Smooth muscle cell (in vitro differentiated cells): ENCODE data around the gene BABAM2. TPM values are rescaled to one million over a fixed set of nuclear protein-coding genes. Genes with fewer than 3 reads are reported as not detected.

ENCODE experiments used
- DNase-seq: peaks from one replicate; lab custom pipeline; 2025; ENCODE audit not compliant: unreplicated experiment; lab: John Stamatoyannopoulos, UW
- H2AFZ ChIP-seq: fragments of 200-600 bp; sonication (generic); 2 replicates; pipeline ENCODE4 v1.6.0; 2016; ENCODE audit warnings: antibody characterized with exemption, low read depth, mild to moderate bottlenecking
- H3F3A ChIP-seq: fragments of 200-600 bp; sonication (generic); 2 replicates; pipeline ENCODE4 v1.6.0; 2017; ENCODE audit warnings: antibody characterized with exemption, low read depth
- H3K27ac ChIP-seq: fragments of 200-600 bp; sonication (generic); 2 replicates; pipeline ENCODE4 v1.5.1; 2016; ENCODE audit warnings: low read depth, mild to moderate bottlenecking
- H3K27me3 ChIP-seq: fragments of 200-600 bp; sonication (generic); 2 replicates; pipeline ENCODE4 v1.6.1; 2016; ENCODE audit warnings: low read depth, mild to moderate bottlenecking
- H3K36me3 ChIP-seq: fragments of 200-600 bp; sonication (generic); 2 replicates; pipeline ENCODE4 v1.5.1; 2016; ENCODE audit warnings: low read depth
- H3K4me1 ChIP-seq: fragments of 200-600 bp; sonication (generic); 2 replicates; pipeline ENCODE4 v1.5.1; 2016; ENCODE audit warnings: low read depth
- H3K4me2 ChIP-seq: fragments of 200-600 bp; sonication (generic); 2 replicates; pipeline ENCODE4 v1.6.0; 2016; ENCODE audit warnings: mild to moderate bottlenecking
- H3K4me3 ChIP-seq: fragments of 200-600 bp; sonication (generic); 2 replicates; pipeline ENCODE4 v1.5.1; 2016; ENCODE audit warnings: mild to moderate bottlenecking
- H3K79me2 ChIP-seq: fragments of 200-600 bp; sonication (generic); 2 replicates; pipeline ENCODE4 v1.6.0; 2016; ENCODE audit warnings: low read depth, mild to moderate bottlenecking
- H3K9ac ChIP-seq: fragments of 200-600 bp; sonication (generic); 2 replicates; pipeline ENCODE4 v1.6.0; 2016; ENCODE audit warnings: low read depth
- H3K9me3 ChIP-seq: fragments of 200-600 bp; sonication (generic); replicated peaks from 2 replicates; pipeline ENCODE4 v1.5.1; 2016; ENCODE audit warnings: low read depth
- H4K20me1 ChIP-seq: fragments of 200-600 bp; sonication (generic); 2 replicates; pipeline ENCODE4 v1.6.0; 2016; ENCODE audit warnings: low read depth
- CTCF ChIP-seq: fragments of 200-600 bp; sonication (generic); IDR thresholded peaks from 2 replicates; pipeline ENCODE4 v1.5.1; 2017; ENCODE audit warnings: borderline replicate concordance, mild to moderate bottlenecking, antibody characterized with exemption; ENCODE audit not compliant: insufficient read depth, poor library complexity, severe bottlenecking
- WGBS: methylation state at CpG from one replicate; pipeline ENCODE4 v1.1.7; 2016; ENCODE audit warnings: low lambda C conversion rate; 5-methylcytosine and 5-hydroxymethylcytosine counted together
- polyA plus RNA-seq: library from polyadenylated mRNA; unstranded; fragments of >200 nt; fragmentation: Nextera tagmentation; extraction: Ambion mirVana; gene quantifications from 2 replicates; pipeline ENCODE4 v1.2.1, GENCODE V29; 2016
- total RNA-seq: library from RNA; depleted of rRNA; stranded (reverse); fragments of >200 nt; gene quantifications from 2 replicates; pipeline ENCODE4 v1.2.3, GENCODE V29; 2014

The BABAM2 gene
- total and polyA plus RNA-seq, 2 experiments from 2014 or later, result 26.5 to 29.1 TPM

GRCh38 chr2:28063492-28063962 is 173.0 kb downstream of the BABAM2 start:
- TF ChIP-seq CTCF, result no peak
- Histone ChIP-seq H3K27ac (peak overlapping the region; percentile 19), H4K20me1 (no peaks in the 10 kb centered on the region), H3F3A (no peaks in the 10 kb centered on the region), H3K27me3 (no peaks in the 10 kb centered on the region), H3K4me1 (no peaks in the 10 kb centered on the region), H3K9ac (no peak overlapping the region), H3K4me3 (no peak overlapping the region), H3K4me2 (no peak overlapping the region), H3K9me3 (no peaks in the 10 kb centered on the region), H3K36me3 (no peaks in the 10 kb centered on the region), H3K79me2 (no peaks in the 10 kb centered on the region), H2AFZ (no peak overlapping the region)
- DNase-seq, result no peak

GRCh38 chr2:28067602-28068001 is 177.1 kb downstream of the BABAM2 start:
- Histone ChIP-seq H3K79me2 (no peaks in the 10 kb centered on the region), H3K9me3 (no peaks in the 10 kb centered on the region), H2AFZ (no peak overlapping the region), H3F3A (no peaks in the 10 kb centered on the region), H3K4me3 (no peak overlapping the region), H3K9ac (no peak overlapping the region), H3K27ac (no peak overlapping the region), H3K36me3 (no peaks in the 10 kb centered on the region), H3K27me3 (no peaks in the 10 kb centered on the region), H3K4me2 (no peak overlapping the region), H3K4me1 (no peaks in the 10 kb centered on the region), H4K20me1 (no peaks in the 10 kb centered on the region)
- TF ChIP-seq CTCF, result no peak
- DNase-seq, result no peak
- 100% methylated on average over 1 of the region's 1 CpG for WGBS

- no peaks in the 10 kb centered on the region for H3K4me1 ChIP-seq
- H3K9ac ChIP-seq, result no peak overlapping the region
- DNase-seq, result no peak
- H2AFZ ChIP-seq, result no peak overlapping the region
- no peaks in the 10 kb centered on the region for H4K20me1 ChIP-seq
- no peaks in the 10 kb centered on the region for H3K27me3 ChIP-seq
- no peaks in the 10 kb centered on the region for H3F3A ChIP-seq
- H3K36me3 ChIP-seq, result no peaks in the 10 kb centered on the region
- TF ChIP-seq CTCF, result no peak
- no peaks in the 10 kb centered on the region for H3K9me3 ChIP-seq
- H3K79me2 ChIP-seq, result no peaks in the 10 kb centered on the region
- H3K4me3 ChIP-seq, result no peak overlapping the region
- 47% methylated on average over 2 of the region's 2 CpGs for WGBS
- H3K4me2 ChIP-seq, result no peak overlapping the region
- H3K27ac ChIP-seq, result no peak overlapping the region
Measured at GRCh38 chr2:28068088-28068487, 177.6 kb downstream of the BABAM2 start.

- 87% methylated on average over 5 of the region's 5 CpGs for WGBS
- no peaks in the 10 kb centered on the region for H3K4me1 ChIP-seq
- no peak overlapping the region for H3K9ac ChIP-seq
- no peaks in the 10 kb centered on the region for H3K36me3 ChIP-seq
- H2AFZ ChIP-seq, result no peak overlapping the region
- no peak overlapping the region for H3K4me3 ChIP-seq
- H3K27me3 ChIP-seq, result no peaks in the 10 kb centered on the region
- H3F3A ChIP-seq, result no peaks in the 10 kb centered on the region
- H3K4me2 ChIP-seq, result no peak overlapping the region
- no peaks in the 10 kb centered on the region for H3K79me2 ChIP-seq
- no peaks in the 10 kb centered on the region for H3K9me3 ChIP-seq
- no peak overlapping the region for H3K27ac ChIP-seq
- no peak for DNase-seq
- TF ChIP-seq CTCF, result no peak
- no peaks in the 10 kb centered on the region for H4K20me1 ChIP-seq
Measured at GRCh38 chr2:28068527-28068926, 178.0 kb downstream of the BABAM2 start.
